Measurements from ENCODE around the gene SH3GL1.

The SH3GL1 gene

GRCh38 chr19:4396949-4397783, 3.2 kb downstream of the SH3GL1 start:
- no peak for DNase-seq

- no peak for DNase-seq
Measured at GRCh38 chr19:4393947-4394590, 6.3 kb downstream of the SH3GL1 start.

- DNase-seq: peak; percentile 49
Measured at GRCh38 chr19:4391701-4392483, 8.5 kb downstream of the SH3GL1 start.

- no peak for DNase-seq
Measured at GRCh38 chr19:4391306-4391693, 9.0 kb downstream of the SH3GL1 start.

GRCh38 chr19:4390567-4391305, 9.6 kb downstream of the SH3GL1 start:
- DNase-seq: peak; percentile 37

- no peak for DNase-seq
Measured at GRCh38 chr19:4390017-4390566, 10.3 kb downstream of the SH3GL1 start.

GRCh38 chr19:4389511-4390016, 10.8 kb downstream of the SH3GL1 start:
- no peak for DNase-seq

GRCh38 chr19:4389064-4389375, 11.3 kb downstream of the SH3GL1 start:
- no peak for DNase-seq

- DNase-seq: no peak
Measured at GRCh38 chr19:4388337-4389063, 11.8 kb downstream of the SH3GL1 start.

GRCh38 chr19:4386041-4386782, 14.1 kb downstream of the SH3GL1 start:
- no peak for DNase-seq

GRCh38 chr19:4385291-4386040, 14.9 kb downstream of the SH3GL1 start:
- DNase-seq: no peak

GRCh38 chr19:4380254-4380727, 20.1 kb downstream of the SH3GL1 start:
- DNase-seq: no peak

GRCh38 chr19:4379383-4380253, 20.7 kb downstream of the SH3GL1 start:
- no peak for DNase-seq

- DNase-seq: no peak
Measured at GRCh38 chr19:4378886-4379285, 21.5 kb downstream of the SH3GL1 start.

- DNase-seq: peak; percentile 47
Measured at GRCh38 chr19:4376991-4377781, 23.2 kb downstream of the SH3GL1 start.

GRCh38 chr19:4376671-4376990, 23.7 kb downstream of the SH3GL1 start:
- no peak for DNase-seq

GRCh38 chr19:4376028-4376670, 24.2 kb downstream of the SH3GL1 start:
- DNase-seq: no peak

Measured in fibroblast of skin of back (primary cell).